Tibial nerve (tissue), 4 donors: ENCODE results near the gene PTOV1.

Source experiments
- EP300 ChIP-seq, 2 donors: sonication (generic); formaldehyde crosslinking; IDR thresholded peaks; one replicate each; pipeline ENCODE4 v1.6.1; 2017; ENCODE audit warnings: antibody characterized with exemption in 2 of 2, mild to moderate bottlenecking in 1 of 2
- POLR2A ChIP-seq, 2 donors: fragments of 450-650 bp; IDR thresholded peaks; one replicate each; pipeline ENCODE4 v1.6.1; 2017; ENCODE audit warnings: antibody characterized with exemption in 2 of 2, mild to moderate bottlenecking in 2 of 2, moderate library complexity in 2 of 2
- TF ChIP-seq, protein P1 (sequence below), 5 experiments: fragments of 200-600 bp in 3 of 5; fragments of 450-650 bp in 2 of 5; sonication (generic) in 3 of 5; IDR thresholded peaks; one replicate each; pipeline ENCODE4 v1.5.1; 2016 to 2019; ENCODE audit warnings: antibody characterized with exemption in 5 of 5, mild to moderate bottlenecking in 3 of 5, moderate library complexity in 2 of 5

DNA sequence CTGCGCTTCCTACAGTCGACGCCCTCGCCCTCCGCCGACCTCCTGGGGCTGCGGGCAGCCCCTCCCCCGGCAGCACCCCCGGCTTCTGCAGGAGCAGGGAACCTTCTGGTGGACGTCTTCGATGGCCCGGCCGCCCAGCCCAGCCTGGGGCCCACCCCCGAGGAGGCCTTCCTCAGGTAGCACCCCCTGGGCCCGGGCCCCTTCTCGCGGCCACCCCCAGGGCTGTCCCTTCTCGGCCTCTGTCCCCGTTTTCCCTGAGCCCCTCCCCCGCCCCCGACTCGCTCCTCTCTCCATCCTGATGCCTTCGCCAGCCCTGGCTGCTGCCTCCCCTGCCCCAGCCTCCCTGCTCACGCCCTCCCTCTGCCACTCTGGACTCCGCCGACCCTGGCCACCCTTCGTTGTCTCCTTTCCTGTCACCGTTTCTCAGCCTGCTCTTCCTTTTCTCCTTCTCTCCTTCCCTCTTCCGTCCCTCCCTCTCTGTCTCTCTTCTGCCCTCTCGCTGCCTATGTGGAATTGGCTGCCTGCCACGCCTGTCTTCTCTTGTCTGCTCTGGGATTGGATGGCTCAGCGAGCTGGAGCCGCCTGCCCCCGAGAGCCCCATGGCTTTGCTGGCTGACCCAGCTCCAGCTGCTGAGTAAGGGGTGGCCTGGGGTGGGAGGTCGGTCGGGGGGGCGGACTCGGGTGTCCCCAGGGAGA lies 48.8 kb upstream of the PTOV1 start:
- TF ChIP-seq POLR2A (IDR thresholded peaks at IDR 0.05) = no peak
- peak in 1 of 2 donors; percentile 64 for TF ChIP-seq EP300 (IDR thresholded peaks at IDR 0.05)
- TF ChIP-seq, protein P1, sequence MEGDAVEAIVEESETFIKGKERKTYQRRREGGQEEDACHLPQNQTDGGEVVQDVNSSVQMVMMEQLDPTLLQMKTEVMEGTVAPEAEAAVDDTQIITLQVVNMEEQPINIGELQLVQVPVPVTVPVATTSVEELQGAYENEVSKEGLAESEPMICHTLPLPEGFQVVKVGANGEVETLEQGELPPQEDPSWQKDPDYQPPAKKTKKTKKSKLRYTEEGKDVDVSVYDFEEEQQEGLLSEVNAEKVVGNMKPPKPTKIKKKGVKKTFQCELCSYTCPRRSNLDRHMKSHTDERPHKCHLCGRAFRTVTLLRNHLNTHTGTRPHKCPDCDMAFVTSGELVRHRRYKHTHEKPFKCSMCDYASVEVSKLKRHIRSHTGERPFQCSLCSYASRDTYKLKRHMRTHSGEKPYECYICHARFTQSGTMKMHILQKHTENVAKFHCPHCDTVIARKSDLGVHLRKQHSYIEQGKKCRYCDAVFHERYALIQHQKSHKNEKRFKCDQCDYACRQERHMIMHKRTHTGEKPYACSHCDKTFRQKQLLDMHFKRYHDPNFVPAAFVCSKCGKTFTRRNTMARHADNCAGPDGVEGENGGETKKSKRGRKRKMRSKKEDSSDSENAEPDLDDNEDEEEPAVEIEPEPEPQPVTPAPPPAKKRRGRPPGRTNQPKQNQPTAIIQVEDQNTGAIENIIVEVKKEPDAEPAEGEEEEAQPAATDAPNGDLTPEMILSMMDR (IDR thresholded peaks at IDR 0.05) = peak in 4 of 5 experiments; percentile 17 to 67 (median 50)
